Urothelium cell line (cell line): ENCODE measurements around the gene RNASE3.
"Not testable (repeated sequence)": the region's sequence is repeated elsewhere in the genome, so short reads cannot be mapped to it uniquely, and the experiment has no call there.

ENCODE experiments used
- DNase-seq: peaks from one replicate; pipeline ENCODE4 v3.0.0; 2011; ENCODE audit warnings: low spot score, mixed read lengths
- FAIRE-seq: peaks from 2 replicates; lab custom pipeline; 2011; peaks lifted over from hg19 to GRCh38; lab: Jason Lieb, UNC

The RNASE3 gene

DNA sequence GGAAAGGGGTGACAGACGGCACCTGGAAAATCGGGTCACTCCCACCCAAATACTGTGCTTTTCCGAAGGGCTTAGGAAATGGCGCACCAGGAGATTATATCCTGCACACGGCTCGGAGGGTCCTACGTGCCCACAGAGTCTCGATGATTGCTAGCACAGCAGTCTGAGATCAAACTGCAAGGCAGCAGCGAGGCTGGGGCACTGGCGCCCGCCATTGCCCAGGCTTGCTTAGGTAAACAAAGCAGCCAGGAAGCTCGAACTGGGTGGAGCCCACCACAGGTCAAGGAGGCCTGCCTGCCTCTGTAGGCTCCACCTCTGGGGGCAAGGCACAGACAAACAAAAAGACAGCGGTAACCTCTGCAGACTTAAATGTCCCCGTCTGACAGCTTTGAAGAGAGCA, 19.6 kb downstream of the RNASE3 start:
- FAIRE-seq, DNase-seq: not testable (repeated sequence)

DNA sequence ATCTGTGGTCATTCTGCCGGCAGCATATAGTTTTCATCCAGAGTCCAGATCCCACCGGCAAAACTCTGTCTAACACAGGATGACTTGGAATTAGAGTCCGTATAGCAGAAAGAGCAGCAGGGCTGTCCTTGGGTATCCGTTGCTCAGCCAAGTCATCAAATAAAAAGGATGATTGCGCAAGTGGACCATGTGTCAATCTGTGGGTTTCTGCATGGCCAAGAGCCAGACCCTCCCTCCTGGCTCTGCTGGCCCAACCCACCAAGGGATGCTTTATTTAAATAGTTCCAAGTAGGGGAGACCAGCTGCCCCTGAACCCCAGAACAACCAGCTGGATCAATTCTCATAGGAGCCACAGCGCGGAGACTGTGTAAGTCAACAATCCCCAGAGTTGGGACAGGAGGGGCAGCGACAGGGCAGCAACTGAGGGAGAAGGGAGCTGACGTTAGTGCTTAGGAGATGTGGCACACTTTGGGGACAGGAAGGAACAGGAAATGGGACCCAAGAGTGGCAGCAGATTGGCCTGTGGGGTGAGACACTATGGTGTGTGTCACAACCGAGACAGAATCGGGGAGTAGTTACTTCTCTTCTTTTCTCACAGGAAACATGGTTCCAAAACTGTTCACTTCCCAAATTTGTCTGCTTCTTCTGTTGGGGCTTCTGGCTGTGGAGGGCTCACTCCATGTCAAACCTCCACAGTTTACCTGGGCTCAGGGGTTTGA, 28.0 kb downstream of the RNASE3 start:
- not testable (repeated sequence) for DNase-seq
- peak; percentile 30 for FAIRE-seq

DNA sequence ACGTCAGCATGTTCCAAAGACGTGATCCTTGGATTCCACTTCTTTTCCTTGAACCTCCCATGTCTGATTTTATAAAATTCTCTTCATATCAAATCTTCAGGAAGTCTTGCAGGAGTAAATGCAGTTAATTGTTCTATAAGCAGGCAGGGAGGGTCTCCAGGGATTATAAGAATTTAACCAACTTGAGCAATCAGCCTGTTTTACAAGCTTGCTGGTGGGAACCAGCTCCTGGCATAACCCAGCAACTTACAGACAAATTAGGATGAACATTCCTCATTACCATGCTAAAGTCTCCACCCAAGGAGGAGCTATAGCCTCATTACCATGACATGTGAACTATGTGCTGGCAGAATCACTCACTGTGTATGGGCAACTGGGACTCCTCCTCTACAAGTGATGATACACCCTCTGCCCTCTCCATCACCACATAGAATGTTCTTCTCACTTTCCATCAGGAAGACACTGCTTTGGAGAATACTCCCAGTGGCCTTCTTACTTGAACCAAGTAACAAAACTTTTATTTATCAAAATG, 32.6 kb downstream of the RNASE3 start:
- not testable (repeated sequence) for DNase-seq
- FAIRE-seq, result peak; percentile 94

DNA sequence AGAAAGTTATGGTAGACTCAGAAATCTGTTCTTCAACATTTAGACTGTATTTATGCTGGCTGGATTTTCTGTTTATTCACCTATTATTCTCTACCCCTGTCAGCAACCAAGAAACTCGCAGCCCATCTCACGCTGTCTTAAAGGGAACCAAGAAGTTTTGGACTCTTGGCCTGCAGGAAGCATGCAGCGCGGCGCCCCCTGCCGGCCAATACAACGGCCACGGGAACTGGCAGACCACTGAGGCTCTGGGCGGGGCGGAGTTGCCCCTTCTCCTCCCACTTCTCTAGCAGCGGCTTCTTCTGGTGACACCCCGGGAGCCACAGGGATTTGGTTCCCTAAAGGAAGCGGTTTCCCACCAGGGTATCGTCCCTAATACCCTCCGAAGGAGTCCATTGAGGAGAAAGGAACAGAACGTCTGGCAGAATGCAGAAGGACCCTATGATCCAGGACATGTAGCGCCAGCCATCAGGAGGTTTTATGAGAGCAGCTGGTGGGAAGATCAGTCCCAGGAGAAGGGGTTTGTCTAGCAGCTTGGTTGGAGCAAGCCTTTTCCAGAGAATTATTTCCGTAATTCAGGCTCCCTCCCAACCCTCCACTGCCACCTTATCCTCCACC, 43.1 kb downstream of the RNASE3 start:
- FAIRE-seq (no peak), DNase-seq (peak; percentile 48)

DNA sequence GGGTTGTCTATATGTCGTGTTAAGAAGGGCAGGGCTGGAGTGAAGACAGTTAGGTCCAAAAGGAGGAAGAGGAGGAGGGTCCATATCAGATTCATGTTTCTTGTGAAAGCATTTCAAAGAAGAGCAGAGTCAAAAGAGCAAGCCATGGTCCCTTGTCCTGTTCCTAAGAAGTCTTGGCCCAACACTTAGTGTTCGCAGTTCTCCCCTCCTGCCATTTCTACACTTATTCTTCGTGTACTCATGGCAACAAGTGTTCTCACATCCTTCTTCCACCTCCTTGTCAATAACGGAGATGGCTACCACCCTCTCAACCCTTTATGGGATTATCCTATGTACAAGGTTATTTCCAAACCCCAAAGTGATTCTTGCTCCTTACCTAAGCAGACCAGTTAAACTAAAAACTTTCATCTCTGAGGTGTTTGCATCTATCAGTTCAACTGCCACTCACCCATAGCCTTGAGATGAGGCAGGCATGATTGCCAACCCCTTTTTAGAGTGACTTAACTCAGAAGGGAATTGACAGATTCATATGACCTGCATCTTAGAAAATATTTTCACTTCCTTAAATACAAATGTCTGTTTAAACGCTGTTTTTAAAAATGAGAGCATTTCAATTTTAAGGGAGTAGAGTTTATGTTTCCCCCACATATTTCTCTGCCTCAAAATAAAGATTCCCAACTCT, 44.3 kb downstream of the RNASE3 start:
- DNase-seq (no peak), FAIRE-seq (peak; percentile 96)
